Suprapubic skin (tissue), 4 donors: ENCODE measurements around the gene C4orf17. TPM values are rescaled to one million over a fixed set of nuclear protein-coding genes. Genes with fewer than 3 reads are reported as not detected.

Experiments used
- DNase-seq, 2 donors: peaks; one replicate each; pipeline ENCODE4 v3.0.0-alpha.2; 2019; ENCODE audit warnings: low spot score in 2 of 2
- H3K27ac ChIP-seq: fragments of 200-600 bp; sonication (generic); one replicate; pipeline ENCODE4 v1.5.1; 2019
- H3K27me3 ChIP-seq: fragments of 200-600 bp; sonication (generic); one replicate; pipeline ENCODE4 v1.5.1; 2019
- H3K36me3 ChIP-seq: fragments of 200-600 bp; sonication (generic); one replicate; pipeline ENCODE4 v1.5.1; 2019
- H3K4me1 ChIP-seq: fragments of 200-600 bp; sonication (generic); one replicate; pipeline ENCODE4 v1.5.1; 2019
- H3K4me3 ChIP-seq: fragments of 200-600 bp; sonication (generic); one replicate; pipeline ENCODE4 v1.5.1; 2019; ENCODE audit warnings: mild to moderate bottlenecking
- H3K9me3 ChIP-seq: fragments of 200-600 bp; sonication (generic); one replicate; pipeline ENCODE4 v1.5.1; 2019
- CTCF ChIP-seq, 2 donors: fragments of 200-600 bp in 1 of 2; fragments of 450-650 bp in 1 of 2; sonication (generic) in 1 of 2; IDR thresholded peaks; one replicate each; pipeline ENCODE4 v1.5.1; 2016 to 2019; ENCODE audit warnings: antibody characterized with exemption in 2 of 2, mild to moderate bottlenecking in 1 of 2, moderate library complexity in 1 of 2
- EP300 ChIP-seq: sonication (generic); formaldehyde crosslinking; IDR thresholded peaks from one replicate; pipeline ENCODE4 v1.6.1; 2017; ENCODE audit warnings: antibody characterized with exemption
- POLR2A ChIP-seq, 2 donors: fragments of 450-650 bp; IDR thresholded peaks; one replicate each; pipeline ENCODE4 v1.6.1; 2017; ENCODE audit warnings: antibody characterized with exemption in 2 of 2, mild to moderate bottlenecking in 2 of 2, moderate library complexity in 2 of 2
- POLR2AphosphoS5 ChIP-seq, 3 donors: sonication (generic); formaldehyde crosslinking; IDR thresholded peaks; one replicate each; pipeline ENCODE4 v1.6.1; 2017; ENCODE audit warnings: antibody characterized with exemption in 3 of 3
- WGBS: methylation state at CpG from one replicate; pipeline ENCODE4 v1.1.5; 2018; 5-methylcytosine and 5-hydroxymethylcytosine counted together
- total RNA-seq, 4 donors: library from RNA; depleted of rRNA; stranded (reverse); fragments of >200 nt; gene quantifications; one replicate each; pipeline ENCODE4 v1.1.0, GENCODE V29; 2016

C4orf17 gene
- total RNA-seq, 4 donors from 2014 or later, result not detected

GRCh38 chr4:99468889-99469288, 41.9 kb upstream of the C4orf17 start:
- no peak for TF ChIP-seq POLR2AphosphoS5 (IDR thresholded peaks at IDR 0.05)
- no peak for TF ChIP-seq CTCF (IDR thresholded peaks at IDR 0.05)
- TF ChIP-seq EP300, result no peak
- no peak for TF ChIP-seq POLR2A (IDR thresholded peaks at IDR 0.05)
- 80% methylated on average over 1 of the region's 1 CpG for WGBS
- Histone ChIP-seq H3K9me3 (no peaks in the 10 kb centered on the region), H3K27me3 (peaks cover 3% of the 10 kb centered on the region), H3K4me3 (no peak overlapping the region), H3K36me3 (no peaks in the 10 kb centered on the region), H3K4me1 (no peaks in the 10 kb centered on the region), H3K27ac (no peak overlapping the region)
- DNase-seq, result no peak

GRCh38 chr4:99471349-99471748, 39.5 kb upstream of the C4orf17 start:
- Histone ChIP-seq H3K27ac (no peak overlapping the region), H3K27me3 (peaks cover 3% of the 10 kb centered on the region), H3K9me3 (no peaks in the 10 kb centered on the region), H3K4me3 (no peak overlapping the region), H3K4me1 (no peaks in the 10 kb centered on the region), H3K36me3 (no peaks in the 10 kb centered on the region)
- DNase-seq, result no peak
- TF ChIP-seq POLR2AphosphoS5 (IDR thresholded peaks at IDR 0.05), result no peak
- no peak for TF ChIP-seq POLR2A (IDR thresholded peaks at IDR 0.05)
- no peak for TF ChIP-seq EP300
- no peak for TF ChIP-seq CTCF (IDR thresholded peaks at IDR 0.05)

- TF ChIP-seq EP300 (no peak), CTCF (IDR thresholded peaks at IDR 0.05) (no peak), POLR2A (IDR thresholded peaks at IDR 0.05) (no peak), POLR2AphosphoS5 (IDR thresholded peaks at IDR 0.05) (no peak)
- no peaks in the 10 kb centered on the region for H3K36me3 ChIP-seq
- H3K4me3 ChIP-seq, result no peak overlapping the region
- H3K27me3 ChIP-seq, result peaks cover 3% of the 10 kb centered on the region
- H3K9me3 ChIP-seq, result no peaks in the 10 kb centered on the region
- H3K4me1 ChIP-seq, result no peaks in the 10 kb centered on the region
- no peak overlapping the region for H3K27ac ChIP-seq
- WGBS, result 38% methylated on average over 1 of the region's 1 CpG
- no peak for DNase-seq
Observed at GRCh38 chr4:99471896-99472295, 38.9 kb upstream of the C4orf17 start.

GRCh38 chr4:99473131-99473530, 37.7 kb upstream of the C4orf17 start:
- no peaks in the 10 kb centered on the region for H3K27me3 ChIP-seq
- 79% methylated on average over 1 of the region's 1 CpG for WGBS
- no peaks in the 10 kb centered on the region for H3K36me3 ChIP-seq

GRCh38 chr4:99483636-99484035, 27.2 kb upstream of the C4orf17 start:
- Histone ChIP-seq H3K9me3 (peaks cover 29% of the 10 kb centered on the region), H3K4me1 (no peaks in the 10 kb centered on the region), H3K27ac (no peak overlapping the region), H3K36me3 (no peaks in the 10 kb centered on the region), H3K27me3 (no peaks in the 10 kb centered on the region), H3K4me3 (no peak overlapping the region)
- 97% methylated on average over 1 of the region's 1 CpG for WGBS
- DNase-seq, result no peak
- TF ChIP-seq EP300 (no peak), POLR2AphosphoS5 (IDR thresholded peaks at IDR 0.05) (no peak), CTCF (IDR thresholded peaks at IDR 0.05) (no peak), POLR2A (IDR thresholded peaks at IDR 0.05) (no peak)

More at GRCh38 chr4:99473131-99473530, 37.7 kb upstream of the C4orf17 start:
- no peak for DNase-seq
- H3K9me3 ChIP-seq, result no peaks in the 10 kb centered on the region
- TF ChIP-seq CTCF (IDR thresholded peaks at IDR 0.05), result no peak
- TF ChIP-seq EP300, result no peak
- no peak overlapping the region for H3K27ac ChIP-seq
- no peak overlapping the region for H3K4me3 ChIP-seq
- H3K4me1 ChIP-seq, result no peaks in the 10 kb centered on the region
